ENCODE measurements around the gene PSMB11.
"Not testable (repeated sequence)": the region's sequence is repeated elsewhere in the genome, so short reads cannot be mapped to it uniquely, and the experiment has no call there.

Gene PSMB11, protein sequence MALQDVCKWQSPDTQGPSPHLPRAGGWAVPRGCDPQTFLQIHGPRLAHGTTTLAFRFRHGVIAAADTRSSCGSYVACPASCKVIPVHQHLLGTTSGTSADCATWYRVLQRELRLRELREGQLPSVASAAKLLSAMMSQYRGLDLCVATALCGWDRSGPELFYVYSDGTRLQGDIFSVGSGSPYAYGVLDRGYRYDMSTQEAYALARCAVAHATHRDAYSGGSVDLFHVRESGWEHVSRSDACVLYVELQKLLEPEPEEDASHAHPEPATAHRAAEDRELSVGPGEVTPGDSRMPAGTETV

DNA sequence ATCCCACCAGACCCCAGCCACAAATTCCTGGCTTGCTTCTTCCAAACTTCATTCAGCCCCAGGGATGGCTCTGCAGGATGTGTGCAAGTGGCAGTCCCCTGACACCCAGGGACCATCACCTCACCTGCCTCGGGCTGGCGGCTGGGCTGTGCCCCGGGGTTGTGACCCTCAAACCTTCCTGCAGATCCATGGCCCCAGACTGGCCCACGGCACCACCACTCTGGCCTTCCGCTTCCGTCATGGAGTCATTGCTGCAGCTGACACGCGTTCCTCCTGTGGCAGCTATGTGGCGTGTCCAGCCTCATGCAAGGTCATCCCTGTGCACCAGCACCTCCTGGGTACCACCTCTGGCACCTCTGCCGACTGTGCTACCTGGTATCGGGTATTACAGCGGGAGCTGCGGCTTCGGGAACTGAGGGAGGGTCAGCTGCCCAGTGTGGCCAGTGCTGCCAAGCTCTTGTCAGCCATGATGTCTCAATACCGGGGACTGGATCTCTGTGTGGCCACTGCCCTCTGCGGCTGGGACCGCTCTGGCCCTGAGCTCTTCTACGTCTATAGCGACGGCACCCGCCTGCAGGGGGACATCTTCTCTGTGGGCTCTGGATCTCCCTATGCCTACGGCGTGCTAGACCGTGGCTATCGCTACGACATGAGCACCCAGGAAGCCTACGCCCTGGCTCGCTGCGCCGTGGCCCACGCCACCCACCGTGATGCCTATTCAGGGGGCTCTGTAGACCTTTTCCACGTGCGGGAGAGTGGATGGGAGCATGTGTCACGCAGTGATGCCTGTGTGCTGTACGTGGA lies at the start of gene PSMB11:
Gene PSMB11, plus strand, starts transcription at position 51 of the 804 bp plus-strand sequence. Its CDS starts 14 bp downstream, at position 65.
- no peak for ATAC-seq
- DNase-seq, result no peak

DNA sequence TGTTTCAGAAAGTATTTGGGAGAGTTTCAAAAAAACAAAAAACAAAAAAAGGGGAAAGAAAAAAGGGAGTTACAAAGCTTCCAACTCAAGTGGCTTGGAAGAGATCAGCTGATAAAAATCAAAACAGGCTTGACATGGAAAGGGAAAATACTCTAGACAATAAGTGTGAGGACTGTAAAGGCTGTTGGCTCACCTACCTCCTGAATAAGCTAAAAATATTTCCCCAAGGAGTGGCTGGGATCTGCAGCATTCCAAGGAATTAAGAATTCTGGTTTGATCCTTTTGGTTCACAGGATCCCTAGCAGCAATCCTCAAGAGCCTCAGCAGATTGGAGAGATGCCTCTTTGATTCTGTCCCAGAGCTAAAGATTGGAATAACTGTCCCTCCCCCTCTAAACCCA lies 48.5 kb upstream of the PSMB11 start:
- DNase-seq (no peak), ATAC-seq (no peak)

DNA sequence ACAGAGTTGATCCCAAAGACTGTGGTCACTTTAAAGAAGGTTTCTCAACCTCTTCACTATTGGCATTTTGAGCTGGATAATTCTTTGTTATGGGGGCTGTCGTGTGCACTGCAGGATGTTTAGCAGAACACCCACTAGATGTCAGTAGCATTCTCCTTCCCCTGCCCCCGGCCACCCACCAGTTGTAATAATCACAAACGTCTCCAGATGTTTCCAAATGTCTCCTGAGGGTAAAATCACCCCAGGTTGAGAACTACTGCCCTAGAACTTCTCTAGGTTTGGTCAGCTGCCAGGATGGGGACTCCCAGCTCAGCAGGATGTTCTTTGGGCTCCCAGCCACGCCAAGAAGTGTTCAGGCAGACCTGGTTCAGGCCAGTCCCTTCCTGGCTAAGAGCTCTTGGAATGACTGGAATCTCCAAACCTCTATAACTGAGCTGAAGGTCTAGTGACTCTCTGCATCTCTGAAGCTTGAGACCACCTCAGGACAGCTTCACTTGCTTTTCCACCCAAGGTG lies 47.2 kb upstream of the PSMB11 start:
- ATAC-seq, result peak; percentile 80

DNA sequence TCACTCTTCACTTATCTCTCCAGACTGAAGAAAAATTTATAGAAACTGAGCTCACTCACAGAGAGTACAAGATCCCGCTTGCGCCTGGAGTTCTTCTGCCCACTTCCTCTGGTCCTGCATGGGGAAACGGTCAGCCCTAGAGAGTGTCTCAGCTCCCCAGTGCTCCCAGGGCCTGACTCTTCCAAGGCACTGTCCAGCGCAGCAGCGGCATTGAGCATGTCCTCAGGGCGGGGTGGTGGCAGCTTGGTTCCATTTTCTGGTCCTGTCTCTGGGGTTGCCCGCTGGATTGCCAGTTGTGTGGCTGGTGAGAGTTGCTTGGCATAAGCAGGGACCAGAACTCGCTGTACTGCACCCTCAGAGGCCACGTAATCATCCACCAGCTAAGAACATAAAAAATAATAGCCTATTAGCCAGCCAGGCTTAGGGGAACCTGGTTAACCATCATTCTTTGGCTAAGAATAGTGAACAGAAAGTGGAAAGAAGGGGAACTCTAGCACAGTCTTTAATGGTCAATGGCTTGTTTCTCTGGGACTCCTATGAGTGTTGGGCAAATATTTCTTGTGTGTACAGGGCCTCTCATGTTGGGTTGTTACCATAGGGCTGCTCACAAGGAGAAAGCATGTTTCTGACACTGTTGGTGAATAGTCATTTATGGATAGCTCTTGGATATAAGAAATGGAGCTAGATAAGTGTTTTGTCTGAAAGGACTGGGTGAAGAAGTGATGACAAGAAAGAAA lies 46.0 kb upstream of the PSMB11 start:
- no peak for ATAC-seq
- no peak for DNase-seq

More for the DNA sequence above, 47.2 kb upstream of the PSMB11 start:
- DNase-seq, result peak; percentile 25

DNA sequence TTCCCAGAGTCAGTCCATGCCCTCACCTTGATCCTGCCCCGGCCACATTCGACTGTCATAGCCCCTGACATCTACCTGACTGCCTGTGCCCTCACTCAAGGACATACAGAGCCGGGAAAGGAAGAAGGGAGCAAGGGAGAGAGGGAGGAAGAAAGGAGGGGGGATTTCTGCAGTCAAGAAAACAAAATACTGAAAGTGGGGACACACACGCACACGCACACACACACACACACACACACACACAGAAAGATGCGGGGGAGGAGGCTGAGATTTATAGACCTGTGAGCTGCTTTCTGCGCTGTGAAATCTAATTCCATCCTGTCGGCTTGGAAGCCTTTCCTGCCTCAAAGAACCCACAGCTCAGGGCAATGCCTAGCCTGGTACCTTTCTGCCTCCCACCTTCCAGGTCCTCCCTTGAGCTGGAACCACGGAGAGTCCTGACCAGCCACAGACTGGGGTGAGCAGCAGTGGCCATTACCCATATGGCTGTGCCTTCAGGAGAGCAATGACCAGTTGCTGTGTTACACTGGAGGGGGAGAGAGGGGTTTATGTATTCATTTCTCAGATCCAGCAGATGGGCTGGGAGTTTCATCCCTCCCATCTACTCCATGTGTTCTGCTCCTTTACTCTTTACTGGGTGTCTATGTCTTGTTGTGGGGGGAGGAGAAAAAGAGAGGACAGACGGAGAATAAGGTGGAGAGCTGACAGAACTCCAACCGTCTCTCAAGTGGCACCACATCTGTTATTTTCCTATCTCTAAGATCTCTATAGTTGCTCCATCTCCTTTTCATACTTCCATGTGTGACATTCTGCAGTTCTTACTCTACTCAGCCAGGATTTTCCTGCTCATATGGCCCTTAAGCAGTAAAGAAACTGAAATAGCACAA lies 45.0 kb upstream of the PSMB11 start:
- DNase-seq (no peak), ATAC-seq (no peak)

DNA sequence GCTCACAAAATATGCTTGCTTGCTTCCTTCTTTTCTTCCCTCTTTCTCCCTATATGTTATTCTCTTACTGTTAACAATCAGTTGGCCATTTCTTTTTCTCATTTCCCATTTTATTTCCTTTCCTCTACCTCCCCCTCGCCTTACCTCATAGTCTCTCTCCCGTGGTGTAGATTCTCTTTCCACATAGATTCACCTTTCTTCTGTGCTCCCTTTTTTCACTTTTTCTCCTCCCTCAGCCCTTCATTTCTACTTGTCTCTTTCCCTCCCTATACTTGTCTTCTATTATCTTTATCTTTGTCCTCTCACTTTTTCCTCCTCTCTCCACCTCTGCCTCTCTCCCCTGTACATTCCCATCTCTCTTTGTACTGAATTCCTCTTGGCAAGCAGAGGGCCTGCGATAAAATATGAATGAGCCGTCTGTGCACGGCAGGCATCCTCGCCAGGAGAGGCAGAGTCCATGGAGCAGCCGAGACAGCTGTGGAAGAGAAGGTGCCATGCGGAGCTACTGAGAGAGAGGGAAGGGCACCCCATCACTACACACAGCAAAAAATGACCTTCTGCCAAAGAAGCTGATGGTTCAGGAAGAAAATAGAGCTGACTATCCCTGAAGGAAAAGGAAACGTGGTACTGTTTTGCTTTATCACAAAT lies 44.2 kb upstream of the PSMB11 start:
- DNase-seq, result no peak

DNA sequence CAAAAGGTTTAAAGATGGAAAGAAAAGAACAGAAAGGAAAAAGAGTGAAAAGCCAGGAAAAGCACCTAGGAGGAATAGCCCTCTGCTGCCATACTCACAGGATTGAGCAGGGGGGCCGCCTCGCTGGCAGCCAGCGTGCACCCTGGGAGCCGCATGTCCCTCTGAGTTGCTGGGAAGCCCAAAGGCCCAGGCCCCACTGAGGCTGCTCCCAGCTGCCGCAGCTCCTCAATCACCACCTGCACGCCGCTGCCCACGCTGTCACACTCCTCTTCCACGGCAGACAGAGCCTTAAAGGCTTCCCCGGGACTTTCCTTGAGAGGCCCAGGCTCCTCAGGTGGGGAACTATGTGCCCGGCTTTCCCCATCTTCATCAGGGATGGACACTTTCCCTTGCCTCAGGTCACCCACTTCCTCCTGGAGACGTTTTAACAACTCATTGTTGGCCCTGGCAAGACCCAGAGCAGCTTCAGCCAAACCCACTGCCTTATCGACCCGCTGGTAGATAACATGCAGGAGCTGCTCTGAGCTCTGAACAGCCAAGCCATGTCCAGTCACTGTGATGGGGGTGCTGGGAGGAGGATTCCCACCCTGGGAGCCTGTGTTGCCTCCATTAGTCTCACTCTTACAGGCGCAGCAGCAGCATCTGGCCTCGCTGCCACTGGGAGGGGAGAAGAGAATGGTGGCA lies 43.5 kb upstream of the PSMB11 start:
- DNase-seq, result no peak
- no peak for ATAC-seq

More for the DNA sequence above, 44.2 kb upstream of the PSMB11 start:
- ATAC-seq, result no peak

DNA sequence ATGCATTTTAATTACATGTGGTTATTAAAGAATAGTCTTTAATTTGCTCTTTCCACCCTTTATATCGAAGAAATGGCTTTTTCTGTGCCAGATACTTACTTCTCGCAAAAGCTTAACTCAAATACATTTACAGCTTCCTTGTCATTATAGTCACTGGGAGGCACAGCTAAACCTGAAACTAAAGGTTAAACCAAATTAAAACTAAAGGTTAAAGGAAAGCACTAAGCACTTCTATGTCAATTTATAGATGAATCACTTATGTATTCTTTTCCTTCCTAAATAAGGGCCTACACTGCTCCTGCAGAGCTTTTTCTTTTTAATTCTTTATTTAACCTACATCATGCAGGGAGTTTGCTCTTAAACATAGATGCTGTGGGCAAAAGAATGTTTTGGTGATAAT lies 41.2 kb upstream of the PSMB11 start:
- no peak for DNase-seq
- ATAC-seq, result no peak

DNA sequence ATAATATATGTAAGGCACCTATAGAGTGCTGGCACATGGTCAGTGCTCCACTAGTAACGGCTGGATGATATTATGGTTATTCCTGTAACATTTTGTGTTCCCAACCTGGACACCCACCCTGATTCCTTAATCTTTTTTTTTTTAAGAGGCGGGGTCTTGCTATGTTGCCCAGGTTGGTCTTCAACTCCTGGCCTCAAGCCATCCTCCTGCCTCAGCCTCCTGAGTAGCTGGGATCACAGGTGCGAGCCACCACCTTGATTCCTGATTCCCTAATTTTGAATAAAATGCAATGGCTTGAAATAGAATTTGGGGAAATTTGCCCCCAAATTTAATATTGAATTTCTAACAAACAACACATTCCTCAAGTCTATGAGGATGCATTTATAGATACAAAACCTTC lies 39.4 kb upstream of the PSMB11 start:
- no peak for DNase-seq
- ATAC-seq, result no peak

DNA sequence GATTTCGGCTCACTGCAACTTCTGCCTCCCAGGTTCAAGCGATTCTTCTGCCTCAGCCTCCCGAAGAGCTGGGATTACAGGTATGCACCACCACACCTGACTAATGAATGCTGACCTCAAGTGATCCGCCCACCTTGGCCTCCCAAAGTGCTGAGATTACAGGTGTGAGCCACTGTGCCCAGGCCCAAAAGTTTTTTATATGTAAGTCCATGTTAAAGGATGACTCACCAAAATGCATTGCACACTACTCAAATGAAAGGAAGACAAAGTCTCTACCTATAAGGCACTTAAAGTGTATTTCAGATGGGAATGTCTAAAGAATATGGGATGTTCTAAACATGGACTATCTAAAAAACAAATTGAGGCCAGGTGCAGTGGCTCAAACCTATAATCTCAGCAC lies 37.7 kb upstream of the PSMB11 start:
- ATAC-seq, result not testable (repeated sequence)

DNA sequence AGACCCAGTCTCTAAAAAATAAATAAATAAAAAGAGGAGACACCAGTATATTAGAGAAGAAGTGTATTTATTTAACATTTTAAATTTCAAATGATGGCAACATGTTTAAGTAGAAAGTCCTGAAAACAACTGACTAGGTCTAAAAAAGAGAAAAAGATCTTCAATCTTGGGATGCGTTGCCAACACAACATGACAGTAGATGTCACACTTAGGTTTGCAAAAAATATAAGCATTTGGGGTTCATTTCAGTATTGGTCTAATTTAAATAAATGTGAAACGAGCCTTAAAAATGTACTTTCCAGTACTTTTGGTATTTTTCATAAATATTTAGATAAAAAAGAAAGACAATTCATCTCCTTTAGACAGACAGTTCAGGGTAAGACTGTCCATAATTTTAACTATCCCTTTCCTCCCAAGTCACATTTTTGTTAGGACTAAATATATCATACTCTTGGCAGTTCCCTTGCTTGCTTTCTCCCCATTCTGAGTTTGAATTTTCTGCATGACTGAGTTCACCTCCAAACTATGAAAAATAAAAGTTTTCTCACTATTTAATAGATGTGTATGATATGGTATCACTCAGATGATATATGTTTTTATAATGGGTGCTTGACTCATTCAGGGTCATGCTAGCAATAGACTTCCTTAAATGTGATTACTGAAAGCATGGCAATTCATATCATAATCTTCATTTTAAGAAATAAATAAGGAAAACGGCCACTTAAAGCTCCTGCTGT lies 36.4 kb upstream of the PSMB11 start:
- ATAC-seq, result no peak

More for the DNA sequence above, 37.7 kb upstream of the PSMB11 start:
- DNase-seq, result not testable (repeated sequence)

DNA sequence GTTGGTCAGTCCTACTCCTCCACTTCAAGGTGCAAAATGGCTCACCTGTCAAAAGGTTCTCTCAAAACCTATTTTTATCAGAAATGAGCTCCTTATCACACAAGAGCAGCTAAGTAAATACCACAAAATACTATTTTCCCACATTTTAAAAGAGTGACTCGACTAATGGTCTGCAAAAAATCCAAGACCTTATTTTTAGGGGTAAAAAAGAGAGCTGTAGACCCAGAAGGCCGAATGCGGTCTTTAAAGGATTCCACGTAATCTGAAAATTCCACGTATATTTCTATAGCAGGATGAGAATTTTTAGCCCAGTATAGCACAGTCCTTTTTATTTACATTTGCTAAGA lies 35.9 kb upstream of the PSMB11 start:
- DNase-seq (no peak), ATAC-seq (no peak)

More for the DNA sequence above, 36.4 kb upstream of the PSMB11 start:
- no peak for DNase-seq

DNA sequence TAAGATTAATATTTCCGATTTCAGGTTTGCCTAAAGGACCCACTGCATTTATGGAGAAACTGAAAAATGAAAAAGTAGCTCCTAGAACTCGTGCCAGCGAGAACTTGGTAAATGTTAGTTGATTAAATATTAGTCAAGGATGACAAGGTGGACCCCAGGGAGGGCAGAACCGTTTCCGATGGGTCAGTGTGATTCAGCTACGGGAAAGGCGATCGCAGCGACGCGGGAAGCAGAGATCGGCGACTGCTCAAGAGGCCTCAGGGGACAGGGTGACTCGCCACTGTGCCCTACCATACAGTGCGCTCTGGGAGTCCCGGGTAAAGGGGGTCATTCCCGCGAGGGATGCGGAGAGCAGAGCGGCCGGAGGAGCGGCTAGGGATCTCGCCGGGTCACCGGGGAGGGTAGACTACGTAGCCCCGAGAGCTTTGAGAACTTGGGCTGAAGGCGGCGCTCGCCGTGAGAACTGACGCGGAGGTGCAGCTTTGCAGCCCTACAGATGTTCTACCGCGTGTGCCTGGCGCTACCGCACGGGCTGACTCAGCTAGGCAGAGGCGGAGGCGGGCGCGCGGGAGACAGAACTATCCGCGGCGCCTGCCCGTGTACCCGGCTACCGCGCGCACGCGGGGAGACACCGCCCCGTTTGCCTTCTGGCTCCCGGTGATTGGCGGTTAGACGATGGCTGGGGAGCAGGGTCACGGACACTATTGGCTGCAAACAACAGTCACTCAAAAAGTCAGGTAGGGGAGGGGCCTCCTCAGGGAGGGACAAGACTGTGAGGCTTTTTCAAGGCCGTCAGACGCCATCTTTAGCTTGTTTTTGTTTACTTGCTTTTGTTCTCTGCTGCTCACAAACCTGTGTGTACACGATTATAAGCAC lies 35.2 kb upstream of the PSMB11 start:
- ATAC-seq (peak; percentile 99), DNase-seq (peak; percentile 95)

DNA sequence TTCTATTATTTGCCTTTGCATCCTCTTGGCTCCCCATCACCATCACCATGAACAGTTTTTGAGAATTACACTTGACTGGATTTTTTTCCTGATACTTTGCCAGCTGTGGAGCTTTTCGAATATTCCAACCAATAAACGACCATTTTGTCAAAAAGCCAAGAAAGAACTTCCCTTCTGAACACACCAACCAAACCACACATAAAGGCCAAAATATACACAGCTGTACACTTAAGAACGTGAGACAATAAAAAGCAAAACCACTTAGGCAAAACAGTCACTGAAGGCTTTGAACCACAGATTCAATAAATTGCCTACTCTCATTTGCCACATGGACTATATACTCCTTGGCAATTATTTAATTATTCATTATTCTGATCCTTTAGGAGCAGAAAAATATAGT lies 33.2 kb upstream of the PSMB11 start:
- ATAC-seq (no peak), DNase-seq (no peak)

DNA sequence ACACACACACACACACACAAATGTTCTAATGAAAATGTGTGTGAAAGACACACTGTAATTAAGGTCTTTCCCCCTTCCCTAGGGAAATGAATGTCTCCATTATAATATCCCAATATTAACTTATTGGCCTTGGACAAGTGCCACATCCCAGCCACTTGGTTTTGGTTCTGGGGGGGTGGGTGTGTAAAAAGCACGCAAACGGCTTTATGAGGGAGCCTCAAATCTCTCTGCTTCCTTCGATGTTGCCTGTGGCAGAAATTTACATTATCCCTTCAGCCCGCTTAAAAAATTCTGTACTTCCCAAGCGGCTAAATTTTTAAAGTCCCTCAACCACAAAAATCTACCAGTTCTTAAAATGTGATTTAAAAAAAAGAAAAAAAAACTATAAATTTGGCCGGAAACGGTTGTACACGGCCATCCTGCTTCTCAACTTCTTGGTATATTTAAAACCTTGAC lies 32.5 kb upstream of the PSMB11 start:
- no peak for DNase-seq
- no peak for ATAC-seq

DNA sequence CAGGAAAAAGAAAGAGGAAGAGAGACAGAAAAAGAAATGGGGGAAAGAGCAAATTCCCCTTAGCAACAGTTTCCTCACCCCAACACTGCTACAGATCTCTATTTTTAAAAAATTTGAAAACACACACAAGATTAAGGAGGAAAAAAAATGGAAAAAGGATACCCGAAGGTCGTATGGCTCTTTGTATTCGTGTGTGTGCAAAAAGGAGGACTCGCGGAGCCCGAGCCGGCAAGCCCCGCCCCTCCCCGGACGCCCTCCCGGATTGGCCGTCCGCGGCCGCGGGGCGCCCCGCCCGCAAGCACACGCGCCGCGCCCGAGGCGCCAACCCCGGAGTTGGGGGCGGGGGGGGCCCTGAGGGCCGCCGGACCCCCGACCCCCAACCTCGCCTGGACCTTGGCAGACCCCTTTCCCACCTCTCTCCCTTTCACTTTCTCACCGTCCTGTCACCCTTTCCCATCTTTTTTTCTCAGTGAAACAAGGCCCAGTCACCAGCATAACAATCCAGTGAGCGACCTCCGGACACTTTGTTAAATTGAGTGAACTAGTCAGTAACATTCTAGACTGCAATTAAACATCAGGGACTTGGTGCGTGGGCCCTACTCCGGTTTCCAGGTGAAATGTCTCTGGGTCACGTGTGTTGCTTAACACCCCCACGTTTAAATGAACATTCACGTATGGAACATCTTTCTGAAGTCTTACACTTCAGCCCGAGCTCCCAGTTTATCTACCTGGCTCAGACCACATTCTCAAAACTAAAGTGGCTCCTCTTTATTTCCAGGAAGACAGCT lies 31.9 kb upstream of the PSMB11 start, which contains the start of gene C14orf93:
Gene C14orf93, minus strand, starts transcription at position 205 of the 788 bp plus-strand sequence. CDS start 11,120 bp downstream, outside the sequence.
- DNase-seq (peak; percentile 90), ATAC-seq (peak; percentile 30)

DNA sequence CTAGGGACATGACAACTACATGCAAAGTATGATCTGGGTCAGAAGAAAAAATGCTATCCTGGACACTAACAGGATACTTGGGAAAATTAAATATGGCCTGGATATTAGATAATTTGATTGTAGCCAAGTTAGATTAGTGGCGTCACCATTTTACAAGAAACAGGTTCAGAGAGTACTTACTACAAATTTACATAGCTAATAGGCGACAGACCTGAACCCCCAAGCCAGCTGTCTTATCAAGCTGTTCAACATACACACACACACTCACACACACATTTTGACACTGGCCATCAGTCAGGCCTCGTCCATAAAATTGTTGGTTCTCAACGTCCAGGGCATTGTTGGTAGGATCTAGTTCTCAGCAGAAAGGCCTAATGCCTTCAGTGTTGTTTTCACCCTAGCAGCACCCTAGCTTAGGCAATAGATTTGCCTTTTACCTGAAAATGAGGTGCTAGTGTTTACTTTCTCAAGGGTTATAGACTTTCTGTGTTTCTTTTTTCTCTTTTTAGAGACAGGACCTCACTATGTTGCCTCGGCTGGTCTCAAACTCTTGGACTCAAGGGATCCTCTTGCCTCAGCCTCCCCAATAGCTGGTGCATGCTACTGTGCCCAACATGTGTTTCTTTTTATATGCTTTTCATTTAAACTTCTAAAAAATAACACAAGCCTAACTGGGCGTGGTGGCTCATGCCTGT lies 28.8 kb upstream of the PSMB11 start:
- ATAC-seq (no peak), DNase-seq (no peak)
